ENCODE results near the gene NDUFA12.

Gene NDUFA12

GRCh38 chr12:94930216-94930654 is 73.3 kb downstream of the NDUFA12 start:
- H3K27me3 Mint-ChIP-seq, result no peaks in the 10 kb centered on the region
- no peaks in the 10 kb centered on the region for H3K4me1 Mint-ChIP-seq
- H3K36me3 Mint-ChIP-seq, result no peaks in the 10 kb centered on the region
- H3K27ac Mint-ChIP-seq, result no peak overlapping the region
- H3K4me3 Mint-ChIP-seq, result no peak overlapping the region
- no peaks in the 10 kb centered on the region for H3K9me3 Mint-ChIP-seq

- no peaks in the 10 kb centered on the region for H3K36me3 Mint-ChIP-seq
- H3K27me3 Mint-ChIP-seq, result no peaks in the 10 kb centered on the region
- no peak overlapping the region for H3K27ac Mint-ChIP-seq
- no peaks in the 10 kb centered on the region for H3K9me3 Mint-ChIP-seq
- H3K4me1 Mint-ChIP-seq, result no peaks in the 10 kb centered on the region
- H3K4me3 Mint-ChIP-seq, result no peak overlapping the region
Measured at GRCh38 chr12:94929780-94930179, 73.7 kb downstream of the NDUFA12 start.

- H3K4me3 Mint-ChIP-seq, result no peak overlapping the region
Measured at GRCh38 chr12:94925729-94926128, 77.8 kb downstream of the NDUFA12 start.

GRCh38 chr12:94925206-94925605 is 78.3 kb downstream of the NDUFA12 start:
- Mint-ChIP-seq H3K4me1 (no peaks in the 10 kb centered on the region), H3K36me3 (no peaks in the 10 kb centered on the region), H3K27ac (no peak overlapping the region), H3K4me3 (no peak overlapping the region), H3K9me3 (no peaks in the 10 kb centered on the region), H3K27me3 (no peaks in the 10 kb centered on the region)

More at GRCh38 chr12:94925729-94926128, 77.8 kb downstream of the NDUFA12 start:
- H3K9me3 Mint-ChIP-seq, result no peaks in the 10 kb centered on the region
- no peaks in the 10 kb centered on the region for H3K36me3 Mint-ChIP-seq
- no peak overlapping the region for H3K27ac Mint-ChIP-seq
- H3K4me1 Mint-ChIP-seq, result no peaks in the 10 kb centered on the region
- no peaks in the 10 kb centered on the region for H3K27me3 Mint-ChIP-seq

GRCh38 chr12:94922561-94922960 is 80.9 kb downstream of the NDUFA12 start:
- Mint-ChIP-seq H3K27me3 (no peaks in the 10 kb centered on the region), H3K36me3 (no peaks in the 10 kb centered on the region), H3K4me3 (no peak overlapping the region), H3K27ac (no peak overlapping the region), H3K4me1 (no peaks in the 10 kb centered on the region), H3K9me3 (no peaks in the 10 kb centered on the region)

Data from activated naive CD4-positive, alpha-beta T cell treated with anti-CD3 and anti-CD28 coated beads, Interleukin-2, amount 50 U/mL, for 24 hours (primary cell).